Caco-2 (cell line): Measurements from ENCODE around the gene CD63. TPM values are rescaled to one million over a fixed set of nuclear protein-coding genes. Genes with fewer than 3 reads are reported as not detected.

Experiments used
- BruUV-seq: library from RNA; stranded (reverse); fragments of 400-500 nt; replicated peaks from 2 replicates; lab custom pipeline; 2021; lab: Mats Ljungman, UMichigan
- CTCF ChIA-PET: fragments of 300-600 bp; sonication (Branson Sonifier 250); formaldehyde crosslinking; loops from one replicate; lab custom pipeline; 2022; ENCODE audit warnings: antibody characterized with exemption; lab: Charles Lee
- POLR2A ChIA-PET: fragments of 300-600 bp; sonication (Branson Sonifier 250); formaldehyde crosslinking; loops from one replicate; lab custom pipeline; 2022; ENCODE audit warnings: antibody characterized with exemption; lab: Charles Lee
- DNase-seq, 2 experiments: peaks; one replicate each; pipeline versions ENCODE4 v3.0.0 to v3.0.0-alpha.2; 2020 to 2022
- H3K27me3 ChIP-seq: replicated peaks from 2 replicates; pipeline ENCODE4 v1.6.0; 2011; ENCODE audit warnings: low read length; ENCODE audit not compliant: control insufficient read depth, insufficient read depth
- H3K36me3 ChIP-seq: 2 replicates; pipeline ENCODE4 v1.5.1; 2011; ENCODE audit warnings: low read length; ENCODE audit not compliant: control insufficient read depth, insufficient read depth
- H3K4me1 ChIP-seq: fragments of 250-450 bp; sonication (Bioruptor Pico); 2 replicates; pipeline ENCODE4 v1.5.1; 2020; ENCODE audit warnings: mild to moderate bottlenecking
- H3K4me3 ChIP-seq: 2 replicates; pipeline ENCODE4 v1.5.1; 2011; ENCODE audit warnings: low read depth, mild to moderate bottlenecking, control low read depth, low read length
- H3K9me3 ChIP-seq: fragments of 250-450 bp; sonication (Bioruptor Pico); 2 replicates; pipeline ENCODE4 v1.5.1; 2020; ENCODE audit warnings: mild to moderate bottlenecking, moderate library complexity
- H3K27ac Mint-ChIP-seq: one replicate; pipeline ENCODE4 v1.8.0; 2022; ENCODE audit warnings: mixed read lengths; ENCODE audit not compliant: unreplicated experiment
- H3K27me3 Mint-ChIP-seq: one replicate; pipeline ENCODE4 v1.8.0; 2022; ENCODE audit warnings: mixed read lengths; ENCODE audit not compliant: insufficient read depth, unreplicated experiment
- H3K36me3 Mint-ChIP-seq: one replicate; pipeline ENCODE4 v1.8.0; 2022; ENCODE audit warnings: mild to moderate bottlenecking, mixed read lengths; ENCODE audit not compliant: insufficient read depth, unreplicated experiment
- H3K4me1 Mint-ChIP-seq: one replicate; pipeline ENCODE4 v1.8.0; 2022; ENCODE audit warnings: low read depth, mixed read lengths; ENCODE audit not compliant: unreplicated experiment
- H3K4me3 Mint-ChIP-seq: one replicate; pipeline ENCODE4 v1.8.0; 2022; ENCODE audit warnings: mild to moderate bottlenecking, moderate library complexity, mixed read lengths; ENCODE audit not compliant: unreplicated experiment
- H3K9me3 Mint-ChIP-seq: one replicate; pipeline ENCODE4 v1.8.0; 2022; ENCODE audit warnings: mixed read lengths; ENCODE audit not compliant: unreplicated experiment
- intact Hi-C: fragments of 100-400 bp; cut with micrococcal nuclease; formaldehyde crosslinking; loops from one replicate; pipeline ENCODE4 v1.10.0; 2022; ENCODE audit not compliant: unreplicated experiment
- total RNA-seq: library from RNA; stranded (reverse); gene quantifications from 2 replicates; pipeline ENCODE4 v1.2.3, GENCODE V29; 2022
- TF ChIP-seq, protein P1 (sequence below), 2 experiments: fragments of 200-600 bp in 1 of 2; IDR thresholded peaks; 1 replicate in 1 of 2; 2 replicates in 1 of 2; pipeline versions ENCODE4 v1.5.1 to v1.8.0; 2011 to 2022; ENCODE audit warnings: antibody characterized with exemption in 1 of 2, control low read depth in 1 of 2, inconsistent platforms in 1 of 2, low read depth in 1 of 2, low read length in 1 of 2, mild to moderate bottlenecking in 1 of 2, moderate library complexity in 1 of 2; ENCODE audit not compliant: insufficient read depth in 1 of 2, severe bottlenecking in 1 of 2, unreplicated experiment in 1 of 2

The CD63 gene
- total RNA-seq, 1 experiment from 2014 or later: 947 TPM

DNA sequence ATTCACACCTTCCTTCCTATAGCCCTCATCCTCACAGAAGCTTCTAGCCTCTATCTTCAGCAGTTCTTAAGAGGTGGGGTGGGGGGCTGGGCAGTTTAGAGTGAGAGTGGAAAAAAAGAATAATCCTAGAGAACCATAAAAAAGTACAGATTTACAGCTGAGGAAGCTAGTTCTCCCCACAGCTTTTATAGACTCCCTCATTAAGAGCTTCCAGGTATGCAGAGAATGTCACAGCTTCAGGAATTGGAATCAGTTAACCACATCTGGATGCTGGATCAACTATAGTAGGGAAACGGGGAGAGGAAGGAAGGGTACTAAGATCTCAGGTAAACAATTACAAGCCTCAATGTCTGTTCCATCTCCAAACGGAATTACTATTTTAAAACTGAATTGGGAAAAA lies 26.4 kb upstream of the CD63 start:
- H3K4me1 Mint-ChIP-seq: no peaks in the 10 kb centered on the region
- H3K4me3 Mint-ChIP-seq: no peak overlapping the region
- H3K36me3 ChIP-seq: peaks cover 4% of the 10 kb centered on the region
- intact Hi-C loops: no loop called here
- no peaks in the 10 kb centered on the region for H3K9me3 Mint-ChIP-seq
- no peaks in the 10 kb centered on the region for H3K27me3 Mint-ChIP-seq
- ChIA-PET CTCF (interaction anchor here (0.6 to 1.2 kb wide), 2 partner anchors 18 to 349 kb away, joined by 3 to 4 read pairs; no protein-coding TSS in a partner anchor), POLR2A (no interaction called here)
- no peaks in the 10 kb centered on the region for H3K9me3 ChIP-seq
- H3K36me3 Mint-ChIP-seq: peaks cover 85% of the 10 kb centered on the region
- TF ChIP-seq, protein P1, sequence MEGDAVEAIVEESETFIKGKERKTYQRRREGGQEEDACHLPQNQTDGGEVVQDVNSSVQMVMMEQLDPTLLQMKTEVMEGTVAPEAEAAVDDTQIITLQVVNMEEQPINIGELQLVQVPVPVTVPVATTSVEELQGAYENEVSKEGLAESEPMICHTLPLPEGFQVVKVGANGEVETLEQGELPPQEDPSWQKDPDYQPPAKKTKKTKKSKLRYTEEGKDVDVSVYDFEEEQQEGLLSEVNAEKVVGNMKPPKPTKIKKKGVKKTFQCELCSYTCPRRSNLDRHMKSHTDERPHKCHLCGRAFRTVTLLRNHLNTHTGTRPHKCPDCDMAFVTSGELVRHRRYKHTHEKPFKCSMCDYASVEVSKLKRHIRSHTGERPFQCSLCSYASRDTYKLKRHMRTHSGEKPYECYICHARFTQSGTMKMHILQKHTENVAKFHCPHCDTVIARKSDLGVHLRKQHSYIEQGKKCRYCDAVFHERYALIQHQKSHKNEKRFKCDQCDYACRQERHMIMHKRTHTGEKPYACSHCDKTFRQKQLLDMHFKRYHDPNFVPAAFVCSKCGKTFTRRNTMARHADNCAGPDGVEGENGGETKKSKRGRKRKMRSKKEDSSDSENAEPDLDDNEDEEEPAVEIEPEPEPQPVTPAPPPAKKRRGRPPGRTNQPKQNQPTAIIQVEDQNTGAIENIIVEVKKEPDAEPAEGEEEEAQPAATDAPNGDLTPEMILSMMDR (IDR thresholded peaks at IDR 0.05; ENCODE audit: insufficient read depth in 1 of 2, low read depth in 1 of 2, low read length in 1 of 2, severe bottlenecking in 1 of 2, unreplicated experiment in 1 of 2): no peak
- H3K27me3 ChIP-seq: no peaks in the 10 kb centered on the region
- no peak for DNase-seq
- no peak overlapping the region for H3K27ac Mint-ChIP-seq
- no peaks in the 10 kb centered on the region for H3K4me1 ChIP-seq
- no peak overlapping the region for H3K4me3 ChIP-seq
- no TSS peak for BruUV-seq

- no peak for DNase-seq
- H3K4me3 Mint-ChIP-seq: no peak overlapping the region
- no peak overlapping the region for H3K27ac Mint-ChIP-seq
- no peaks in the 10 kb centered on the region for H3K9me3 Mint-ChIP-seq
- H3K27me3 Mint-ChIP-seq: no peaks in the 10 kb centered on the region
- peaks cover 9% of the 10 kb centered on the region for H3K4me1 Mint-ChIP-seq
- no peaks in the 10 kb centered on the region for H3K9me3 ChIP-seq
- no peak overlapping the region for H3K4me3 ChIP-seq
- H3K27me3 ChIP-seq: no peaks in the 10 kb centered on the region
- H3K36me3 ChIP-seq: peaks cover 2% of the 10 kb centered on the region
- ChIA-PET POLR2A (no interaction called here), CTCF (interaction anchor here (1.4 to 2.0 kb wide), 2 partner anchors 10 to 11 kb away, joined by 4 to 6 read pairs; no protein-coding TSS in a partner anchor)
- H3K4me1 ChIP-seq: peaks cover 11% of the 10 kb centered on the region
- H3K36me3 Mint-ChIP-seq: peaks cover 33% of the 10 kb centered on the region
- TF ChIP-seq, protein P1 (IDR thresholded peaks at IDR 0.05; ENCODE audit: insufficient read depth in 1 of 2, low read depth in 1 of 2, low read length in 1 of 2, severe bottlenecking in 1 of 2, unreplicated experiment in 1 of 2): no peak
- intact Hi-C loops: loop anchor here (10.0 kb wide), 1 partner anchor 366 kb away; the partner anchor contains the start of genes RPL41 and ZC3H10
- BruUV-seq: no TSS peak
Observed at GRCh38 chr12:55748230-55748993, 19.6 kb upstream of the CD63 start.

- TF ChIP-seq, protein P1 (IDR thresholded peaks at IDR 0.05; ENCODE audit: insufficient read depth in 1 of 2, low read depth in 1 of 2, low read length in 1 of 2, severe bottlenecking in 1 of 2, unreplicated experiment in 1 of 2): no peak
- Histone ChIP-seq H3K4me3 (no peak overlapping the region), H3K9me3 (no peaks in the 10 kb centered on the region), H3K27me3 (no peaks in the 10 kb centered on the region), H3K4me1 (peaks cover 14% of the 10 kb centered on the region), H3K36me3 (peaks cover 2% of the 10 kb centered on the region; the same call in 1 of the 2 replicates)
- ChIA-PET CTCF (interaction anchor here (2.0 kb wide), 1 partner anchor 8 kb away, joined by 6 read pairs; no protein-coding TSS in a partner anchor), POLR2A (no interaction called here)
- Mint-ChIP-seq H3K4me1 (peaks cover 20% of the 10 kb centered on the region), H3K36me3 (peaks cover 22% of the 10 kb centered on the region), H3K27me3 (no peaks in the 10 kb centered on the region), H3K4me3 (no peak overlapping the region), H3K27ac (no peak overlapping the region), H3K9me3 (no peaks in the 10 kb centered on the region)
- no TSS peak for BruUV-seq
- intact Hi-C loops: loop anchor here (10.0 kb wide), 1 partner anchor 368 kb away; the partner anchor contains the start of genes RPL41 and ZC3H10
- no peak for DNase-seq
Observed at GRCh38 chr12:55746913-55747231, 18.1 kb upstream of the CD63 start.
